Measurements from ENCODE around the gene KCNMA1.

KCNMA1 gene

GRCh38 chr10:77071956-77072355 is 565.7 kb downstream of the KCNMA1 start:
- no peaks in the 10 kb centered on the region for H3K79me2 ChIP-seq (ENCODE audit: insufficient read depth, low read depth)
- TF ChIP-seq CTCF (conservative IDR thresholded peaks at IDR 0.05; ENCODE audit: low read depth, low read length), result no peak
- no peaks in the 10 kb centered on the region for H4K20me1 ChIP-seq (ENCODE audit: insufficient read depth)
- H3K36me3 ChIP-seq (ENCODE audit: insufficient read depth), result no peaks in the 10 kb centered on the region
- H3K4me1 ChIP-seq (ENCODE audit: low read depth, poor library complexity, severe bottlenecking), result no peaks in the 10 kb centered on the region
- H3K4me3 ChIP-seq (IDR thresholded peaks at IDR 0.05; ENCODE audit: insufficient read depth, low read depth, low read length), result no peak overlapping the region
- no peak overlapping the region for H3K9ac ChIP-seq
- no peak overlapping the region for H2AFZ ChIP-seq (ENCODE audit: low read depth)
- no peaks in the 10 kb centered on the region for H3K27me3 ChIP-seq (ENCODE audit: insufficient read depth, low read depth)
- no peak overlapping the region for H3K4me2 ChIP-seq
- no peak overlapping the region for H3K27ac ChIP-seq

DNA sequence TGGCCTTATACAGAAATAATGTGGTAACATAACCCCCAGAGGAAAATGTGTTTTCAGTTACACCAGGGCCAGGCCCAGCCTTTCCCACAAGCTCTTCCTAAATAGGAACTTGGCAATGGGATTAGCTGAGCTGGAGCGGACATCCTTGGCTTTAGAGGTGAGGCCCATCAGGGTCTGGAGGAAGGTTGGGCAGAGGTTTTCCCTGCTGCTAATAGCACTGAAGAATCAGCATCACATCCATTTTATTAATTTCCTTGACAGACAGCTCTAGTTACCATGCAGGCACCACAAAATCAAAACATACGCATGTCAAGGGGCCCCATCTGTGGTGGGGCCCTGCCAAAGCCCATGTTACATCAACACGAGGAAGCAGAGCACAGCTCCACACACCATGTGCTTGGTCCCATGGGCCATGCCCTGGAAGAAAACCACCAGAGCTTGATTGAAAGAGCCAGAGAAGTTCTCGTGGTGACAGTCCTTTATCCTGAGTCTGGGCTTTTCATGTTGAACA is 566.6 kb downstream of the KCNMA1 start:
- TF ChIP-seq CTCF (conservative IDR thresholded peaks at IDR 0.05; ENCODE audit: low read depth, low read length), result no peak
- no peak overlapping the region for H3K4me3 ChIP-seq (IDR thresholded peaks at IDR 0.05; ENCODE audit: insufficient read depth, low read depth, low read length)
- H3K36me3 ChIP-seq (ENCODE audit: insufficient read depth), result no peaks in the 10 kb centered on the region
- no peak overlapping the region for H2AFZ ChIP-seq (ENCODE audit: low read depth)
- no peak overlapping the region for H3K27ac ChIP-seq
- no peaks in the 10 kb centered on the region for H3K4me1 ChIP-seq (ENCODE audit: low read depth, poor library complexity, severe bottlenecking)
- H3K27me3 ChIP-seq (ENCODE audit: insufficient read depth, low read depth), result no peaks in the 10 kb centered on the region
- H3K79me2 ChIP-seq (ENCODE audit: insufficient read depth, low read depth), result no peaks in the 10 kb centered on the region
- no peak overlapping the region for H3K9ac ChIP-seq
- H4K20me1 ChIP-seq (ENCODE audit: insufficient read depth), result no peaks in the 10 kb centered on the region
- H3K4me2 ChIP-seq, result no peak overlapping the region

DNA sequence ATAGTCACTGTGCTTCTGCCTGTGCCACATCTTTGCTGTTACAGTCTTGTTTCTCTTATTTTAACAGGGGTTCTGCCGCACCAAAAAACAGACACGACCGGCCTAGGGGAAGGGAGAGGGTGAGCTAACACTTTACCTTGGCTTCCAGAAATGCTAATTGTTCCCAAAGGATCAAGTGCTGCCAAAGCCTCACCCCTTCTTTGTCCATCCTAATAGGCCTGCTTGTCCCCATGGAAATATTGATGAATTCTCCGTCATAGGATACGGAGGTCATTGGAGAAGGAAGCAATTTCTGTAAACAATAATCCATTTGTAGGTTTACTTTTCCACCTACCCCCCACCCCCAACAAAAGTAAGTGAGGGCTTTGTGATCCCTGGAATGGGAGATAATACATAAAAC is 567.3 kb downstream of the KCNMA1 start:
- Histone ChIP-seq H3K36me3 (ENCODE audit: insufficient read depth) (no peaks in the 10 kb centered on the region), H3K4me3 (IDR thresholded peaks at IDR 0.05; ENCODE audit: insufficient read depth, low read depth, low read length) (no peak overlapping the region), H3K4me1 (ENCODE audit: low read depth, poor library complexity, severe bottlenecking) (no peaks in the 10 kb centered on the region), H3K9ac (no peak overlapping the region), H4K20me1 (ENCODE audit: insufficient read depth) (no peaks in the 10 kb centered on the region), H3K79me2 (ENCODE audit: insufficient read depth, low read depth) (no peaks in the 10 kb centered on the region), H3K4me2 (no peak overlapping the region), H3K27me3 (ENCODE audit: insufficient read depth, low read depth) (no peaks in the 10 kb centered on the region), H2AFZ (ENCODE audit: low read depth) (no peak overlapping the region), H3K27ac (no peak overlapping the region)
- no peak for TF ChIP-seq CTCF (conservative IDR thresholded peaks at IDR 0.05; ENCODE audit: low read depth, low read length)

DNA sequence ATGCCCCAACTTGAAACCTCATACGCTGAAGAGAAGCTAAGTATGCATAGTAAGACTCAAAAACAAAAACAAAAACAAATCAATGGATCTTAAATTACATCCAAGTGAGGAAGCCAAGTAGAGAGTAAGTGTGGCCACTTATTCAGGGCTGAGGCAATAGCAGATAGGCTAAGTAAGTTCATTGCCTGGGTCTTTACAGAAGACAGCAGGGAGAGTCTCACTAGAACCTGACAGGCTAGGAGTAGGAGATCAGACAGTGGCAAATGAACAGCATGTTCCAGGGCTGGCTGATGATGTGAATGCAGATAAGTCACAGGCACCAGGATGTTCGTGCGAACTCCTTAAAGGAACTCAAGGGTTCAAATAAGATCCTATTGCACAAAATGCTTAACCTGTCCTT is 568.6 kb downstream of the KCNMA1 start:
- Histone ChIP-seq H3K27ac (no peak overlapping the region), H3K4me3 (IDR thresholded peaks at IDR 0.05; ENCODE audit: insufficient read depth, low read depth, low read length) (no peak overlapping the region), H3K4me2 (no peak overlapping the region), H3K27me3 (ENCODE audit: insufficient read depth, low read depth) (no peaks in the 10 kb centered on the region), H3K9ac (no peak overlapping the region), H3K79me2 (ENCODE audit: insufficient read depth, low read depth) (no peaks in the 10 kb centered on the region), H3K4me1 (ENCODE audit: low read depth, poor library complexity, severe bottlenecking) (no peaks in the 10 kb centered on the region), H4K20me1 (ENCODE audit: insufficient read depth) (no peaks in the 10 kb centered on the region), H2AFZ (ENCODE audit: low read depth) (no peak overlapping the region), H3K36me3 (ENCODE audit: insufficient read depth) (no peaks in the 10 kb centered on the region)
- TF ChIP-seq CTCF (conservative IDR thresholded peaks at IDR 0.05; ENCODE audit: low read depth, low read length), result no peak

Data from KMS-11 (cell line).